DMS53 treated with DMSO at 0.1 percent for 48 hours (cell line): ENCODE measurements around the gene NEK10.

Experiments used
- DNase-seq: peaks from one replicate; lab custom pipeline; 2025; ENCODE audit not compliant: unreplicated experiment; lab: John Stamatoyannopoulos, UW

The NEK10 gene

DNA sequence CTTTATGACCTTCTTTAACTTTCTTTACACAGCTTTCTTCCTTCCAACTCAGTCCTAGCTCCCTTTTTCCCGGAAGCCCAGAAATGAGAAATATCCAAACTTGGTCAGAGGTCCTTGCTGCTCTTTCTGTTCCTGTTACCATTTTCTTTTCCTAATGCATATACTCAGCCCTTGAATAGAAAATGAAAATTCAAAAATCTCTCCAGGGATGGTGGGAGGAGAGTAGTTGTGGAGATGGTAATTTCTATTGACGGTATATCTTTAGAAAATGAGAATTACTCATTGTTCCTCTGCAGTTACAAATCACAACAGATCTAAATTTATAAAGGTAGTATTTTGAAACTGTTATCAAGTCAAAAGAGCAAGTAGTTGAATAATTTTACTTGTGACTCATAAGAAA, 255.1 kb downstream of the NEK10 start:
- no peak for DNase-seq

DNA sequence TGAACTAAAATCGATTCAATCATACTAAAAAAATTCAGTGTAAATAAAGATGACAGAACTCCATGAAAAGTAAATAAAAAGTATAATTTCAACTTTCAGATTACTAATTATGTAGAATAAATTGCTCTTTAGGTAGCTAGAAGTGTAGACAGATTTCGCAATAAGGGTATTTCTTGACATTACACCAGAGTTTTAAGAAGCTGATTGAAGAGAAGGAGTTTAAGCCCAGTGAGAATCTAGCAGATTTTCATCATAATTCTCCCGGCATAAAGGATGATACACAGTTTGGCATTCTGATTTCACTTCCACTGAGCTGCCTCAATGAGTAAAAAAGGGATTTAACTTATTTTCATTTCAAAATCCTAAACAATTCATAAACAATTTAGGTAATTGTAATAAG, 259.2 kb downstream of the NEK10 start:
- no peak for DNase-seq

DNA sequence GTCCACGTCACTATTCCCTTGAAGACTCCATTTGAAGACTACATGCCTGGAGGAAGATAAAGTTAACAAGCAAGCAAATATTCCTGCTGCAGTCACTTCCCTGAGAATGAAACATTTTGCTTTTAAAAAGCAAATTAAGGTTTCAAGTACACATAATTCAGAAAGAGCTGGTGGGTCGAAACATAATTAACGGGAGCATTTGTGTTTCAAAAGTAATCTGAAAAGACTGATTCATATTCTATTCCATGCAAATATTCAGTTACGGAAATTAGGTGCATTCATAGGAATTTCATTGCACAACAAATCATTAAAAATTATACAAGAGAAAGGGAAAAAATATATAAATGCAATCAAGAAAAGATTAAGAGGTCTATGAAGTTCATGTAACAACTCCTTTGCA, 260.9 kb downstream of the NEK10 start:
- no peak for DNase-seq

DNA sequence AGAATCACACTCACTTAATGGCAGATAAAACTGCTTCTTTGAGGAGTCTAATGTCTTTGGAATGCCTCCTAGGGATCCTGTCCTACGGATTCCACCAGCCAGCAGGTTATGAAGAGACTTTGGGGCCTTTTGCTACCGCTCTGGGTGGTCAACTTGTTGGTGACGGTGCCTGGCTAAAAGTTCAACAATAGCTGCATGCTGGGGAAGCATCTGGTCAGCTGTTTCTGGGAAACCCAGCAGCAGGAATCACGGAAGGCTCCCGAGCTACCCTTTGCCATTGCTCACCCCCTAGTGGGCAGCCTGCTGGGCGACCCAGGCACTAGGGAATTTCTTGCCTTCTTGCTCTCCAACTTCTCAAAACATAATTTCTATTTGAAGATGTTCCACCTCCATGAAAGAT, 263.3 kb downstream of the NEK10 start:
- no peak for DNase-seq

DNA sequence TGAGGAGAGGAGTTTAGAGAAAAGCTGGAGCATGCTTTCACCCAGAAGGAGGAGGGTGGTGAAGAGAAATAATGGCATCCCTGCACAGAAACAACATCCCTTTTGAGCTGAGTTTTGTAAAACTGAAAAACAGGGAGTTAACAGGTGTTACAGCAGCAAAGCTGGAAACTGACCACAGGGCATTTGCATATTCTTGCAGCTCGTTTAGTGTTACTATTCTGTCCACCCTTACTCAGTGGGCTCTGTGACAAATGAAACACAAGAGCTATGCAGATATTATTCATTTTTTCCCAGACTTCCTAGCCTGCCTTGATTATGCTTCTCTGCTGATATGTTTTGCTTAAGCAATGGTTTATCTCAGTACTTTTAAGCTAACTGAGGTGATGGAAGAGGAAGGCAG, 272.0 kb downstream of the NEK10 start:
- DNase-seq = no peak

DNA sequence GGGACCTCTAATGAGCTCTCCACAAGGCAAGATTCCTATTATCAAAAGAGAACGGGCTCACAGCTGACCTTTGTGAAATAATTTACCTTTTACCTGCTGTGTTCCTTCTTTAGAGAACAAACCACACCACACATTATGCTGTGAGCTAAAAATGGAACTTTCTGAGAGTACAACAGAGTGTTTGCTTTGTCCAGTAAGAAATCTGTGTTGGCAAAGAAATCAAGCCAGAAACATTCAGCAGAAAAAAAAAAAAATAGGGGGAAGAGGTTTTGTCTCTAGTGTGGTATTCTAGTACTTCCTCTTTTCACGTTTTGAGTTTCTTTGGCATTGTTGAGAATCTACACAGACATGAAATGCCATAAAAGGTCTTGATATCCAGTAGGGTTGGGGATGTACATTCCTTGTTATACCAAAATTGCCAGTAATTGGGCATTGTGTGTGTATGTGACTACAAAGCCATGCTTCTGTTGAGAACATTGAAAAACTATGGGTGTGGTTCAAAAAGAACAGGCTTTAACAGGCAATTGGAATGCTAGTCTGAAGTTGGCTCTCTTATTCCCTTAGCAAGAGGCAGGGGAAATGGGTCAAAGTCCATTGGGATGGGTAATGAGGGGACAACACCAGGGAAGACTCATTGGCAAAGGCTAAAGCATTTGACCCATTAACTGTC, 273.5 kb downstream of the NEK10 start:
- no peak for DNase-seq

DNA sequence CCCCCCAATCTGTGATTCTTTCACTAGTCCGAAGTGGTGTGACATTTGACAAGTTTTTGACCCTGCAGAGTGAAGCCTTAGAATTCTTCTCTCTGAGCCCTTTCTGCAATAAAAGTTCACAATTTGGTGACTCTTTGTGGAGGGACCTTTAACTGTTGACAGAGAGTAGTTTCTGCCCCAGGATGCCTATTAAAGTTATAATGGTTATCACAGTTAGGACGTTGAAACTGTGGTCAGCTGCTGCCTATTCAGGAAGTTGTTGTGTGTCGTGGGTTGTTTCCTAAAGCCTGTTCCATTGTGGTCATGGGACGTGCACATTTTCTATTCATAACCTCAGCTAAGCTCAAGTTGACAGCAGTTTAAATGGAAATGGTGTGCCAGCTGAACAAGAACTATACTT, 274.5 kb downstream of the NEK10 start:
- no peak for DNase-seq

DNA sequence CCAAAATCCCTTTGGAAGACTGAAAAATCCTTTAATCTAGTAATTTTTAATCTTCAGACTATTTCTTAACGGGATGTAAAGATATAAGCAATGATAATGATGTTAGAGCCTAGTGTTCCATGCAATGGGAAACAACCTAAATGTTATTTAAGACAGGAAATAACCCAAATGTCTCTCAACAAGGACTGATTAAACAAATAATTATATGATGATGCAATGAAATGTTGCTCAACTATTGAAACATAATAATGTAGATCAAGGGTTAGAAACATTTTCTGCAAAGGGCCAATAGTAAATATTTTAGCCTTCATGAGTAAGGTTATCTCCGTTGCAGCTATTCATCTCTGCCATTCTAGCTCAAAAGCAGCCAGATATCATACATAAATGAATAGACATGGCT, 275.4 kb downstream of the NEK10 start:
- no peak for DNase-seq

DNA sequence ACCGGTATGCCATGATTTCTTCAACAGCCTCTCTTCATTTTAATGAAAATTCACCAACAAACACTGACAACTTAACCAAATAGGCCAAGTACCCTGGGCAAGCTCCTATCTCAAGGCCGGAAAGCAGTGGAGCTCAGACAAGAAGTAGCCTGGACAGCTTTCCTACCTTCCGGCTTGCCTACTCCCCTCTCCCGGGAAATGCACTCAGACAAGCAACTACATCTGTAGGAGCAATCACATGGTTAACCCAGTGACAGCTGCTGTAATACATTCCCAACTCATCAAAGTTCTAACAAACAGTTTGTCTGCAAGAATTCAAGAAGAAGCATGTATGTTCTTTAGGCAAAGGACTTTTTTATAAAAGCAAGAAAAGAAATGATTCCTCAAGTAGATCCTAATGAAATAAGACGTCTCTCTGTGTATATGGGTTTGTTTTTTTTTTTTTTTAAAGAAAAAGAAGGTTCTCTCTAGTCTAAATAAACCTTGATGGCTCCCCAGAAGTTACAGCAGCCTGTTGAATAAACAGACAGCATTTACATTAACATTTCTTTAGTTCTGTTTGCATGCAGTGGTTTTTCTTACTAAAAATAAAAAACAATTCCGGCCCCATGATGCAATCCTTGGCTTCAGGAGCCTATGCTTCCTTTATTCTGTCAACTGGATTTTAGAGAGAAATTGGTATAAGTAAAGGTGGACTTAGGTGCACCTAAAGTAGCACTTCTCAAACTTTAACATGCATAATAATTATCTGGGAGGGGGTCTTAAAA, 278.7 kb downstream of the NEK10 start:
- no peak for DNase-seq

DNA sequence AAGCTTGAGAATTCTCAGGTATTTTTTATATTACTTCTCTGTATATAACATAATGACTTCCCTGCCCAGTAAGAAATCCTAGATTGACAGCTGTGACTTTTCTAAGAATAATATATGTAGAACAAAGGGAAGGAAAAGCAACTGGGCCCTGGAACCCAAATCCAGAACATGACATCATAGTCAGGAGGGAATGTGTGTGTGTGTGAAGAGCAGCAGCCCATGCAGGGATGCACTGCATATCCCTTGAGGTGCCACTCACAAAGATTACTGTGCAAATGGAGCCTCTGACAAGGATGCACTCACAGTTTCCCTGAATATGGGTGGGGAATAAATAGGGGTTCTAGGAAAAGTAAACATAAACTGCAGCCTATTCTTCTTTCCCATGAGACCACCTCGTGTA, 279.5 kb downstream of the NEK10 start:
- no peak for DNase-seq

DNA sequence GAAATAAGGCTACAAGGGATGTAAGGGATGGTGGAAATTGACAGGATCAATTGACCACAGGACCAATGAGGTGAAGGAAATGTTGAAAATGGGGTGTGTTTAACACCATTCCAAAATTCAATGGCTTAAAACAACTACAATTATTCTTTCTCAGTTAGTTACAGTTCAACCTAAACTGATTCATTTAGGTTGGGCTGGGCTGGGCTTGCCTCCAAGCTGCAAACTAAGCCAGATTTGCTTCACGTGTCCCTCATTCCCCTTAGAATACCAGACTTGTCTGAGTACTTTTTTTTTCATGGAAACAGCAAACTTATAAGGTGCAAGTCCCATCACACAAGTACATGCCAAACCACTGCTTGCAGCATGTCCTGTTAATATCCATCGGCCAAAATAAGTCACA, 280.1 kb downstream of the NEK10 start:
- DNase-seq = no peak

DNA sequence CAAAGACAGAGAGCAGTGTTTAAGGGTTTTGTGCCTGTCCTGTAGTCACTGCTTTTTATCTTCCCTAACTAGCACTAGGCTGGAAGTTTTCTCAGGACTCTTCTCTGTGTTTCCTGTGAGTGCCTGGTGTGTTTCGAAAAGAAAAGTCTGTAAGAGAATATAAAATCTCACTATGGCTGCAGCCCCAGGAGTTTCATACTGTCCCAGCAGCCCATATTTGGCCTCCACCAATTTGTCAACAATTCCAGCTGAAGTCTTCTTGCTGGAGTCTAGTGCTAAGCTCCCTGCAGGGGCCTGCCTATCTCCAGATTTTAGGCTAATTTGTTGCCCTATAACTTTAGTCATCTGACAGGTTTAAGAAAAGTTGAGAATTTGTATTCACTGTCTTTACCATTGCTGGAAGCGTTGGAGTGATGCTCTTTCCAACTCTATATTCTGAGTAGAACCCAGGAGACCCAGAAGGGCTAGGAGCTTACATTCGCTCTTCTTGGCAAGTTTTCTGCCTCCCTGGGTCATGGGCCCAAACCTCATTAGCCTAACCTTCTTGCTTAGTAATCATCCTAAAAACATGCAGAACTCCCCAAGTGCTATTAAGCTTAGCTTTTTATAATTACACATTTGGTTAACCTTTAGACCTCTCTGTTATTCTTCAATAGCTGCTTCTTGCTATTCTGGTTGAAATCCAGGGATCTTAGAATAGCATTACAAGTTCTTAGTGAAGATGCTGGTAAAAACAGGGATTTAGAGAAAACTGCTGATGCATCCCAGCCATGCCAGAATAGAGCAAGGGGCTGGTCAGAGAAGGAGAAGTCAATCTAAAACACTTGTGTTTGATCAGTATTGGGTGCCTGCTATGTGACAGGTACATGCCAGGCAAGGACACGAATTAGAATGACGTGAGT, 283.1 kb downstream of the NEK10 start:
- no peak for DNase-seq

DNA sequence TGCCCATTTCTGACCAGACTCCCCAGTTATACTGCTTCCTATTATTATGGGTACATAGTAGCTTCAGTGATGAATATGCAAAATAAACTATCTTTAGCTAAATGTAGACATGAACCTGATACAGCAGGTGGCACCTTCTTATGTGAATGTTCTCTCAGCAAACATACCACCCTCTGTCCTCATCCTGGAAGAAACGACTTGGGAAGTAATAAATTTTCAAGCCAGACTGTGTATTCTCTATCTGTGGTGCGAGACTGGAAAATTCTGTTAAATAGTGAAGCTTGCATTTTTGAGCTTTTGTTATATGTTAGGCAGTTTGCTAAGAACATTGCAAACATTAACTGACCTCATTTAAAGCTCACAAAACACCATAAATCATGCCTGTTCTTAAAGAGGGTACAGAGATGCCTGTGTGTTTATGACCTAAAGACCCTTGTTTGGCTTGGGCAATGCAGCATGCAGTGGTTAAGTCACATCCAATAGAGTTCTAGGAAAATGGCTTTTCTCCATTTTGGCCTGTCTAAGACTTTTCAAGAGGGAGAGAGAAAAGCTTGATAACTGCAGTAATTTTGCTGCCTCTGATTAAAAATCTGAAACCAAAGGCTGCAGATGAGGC, 287.1 kb downstream of the NEK10 start:
- DNase-seq = no peak

DNA sequence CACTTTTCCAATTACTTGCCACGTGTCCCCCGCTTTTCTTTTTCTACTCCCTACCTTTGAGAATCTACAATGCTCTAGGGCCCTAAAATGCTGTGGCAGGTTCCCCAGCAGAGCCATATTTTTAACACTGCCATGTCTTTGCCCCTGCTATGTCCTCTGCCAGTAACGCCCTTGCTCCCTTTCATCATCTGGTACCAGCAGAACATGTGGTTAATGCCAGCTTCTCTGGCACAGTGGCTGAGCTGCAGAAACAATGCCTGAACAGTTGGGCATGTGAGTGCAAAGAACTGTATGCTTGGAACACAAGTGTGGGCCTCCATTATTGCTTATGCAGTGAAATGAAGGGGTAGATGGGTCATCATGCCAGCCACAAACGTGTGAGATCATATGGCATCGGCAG, 287.6 kb downstream of the NEK10 start:
- DNase-seq = no peak

DNA sequence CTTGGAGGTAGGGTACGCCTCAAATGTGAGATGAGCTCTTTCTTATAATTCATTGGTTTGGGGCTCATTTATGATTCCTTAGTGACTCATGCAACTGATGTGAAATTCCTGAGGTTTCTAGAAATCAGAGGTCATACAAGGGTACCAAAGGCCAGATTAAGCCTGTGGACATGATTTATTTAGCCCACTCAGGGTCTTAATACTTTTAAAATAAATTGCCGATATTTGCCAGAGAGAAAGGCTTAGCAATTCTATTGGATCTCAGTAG, 289.0 kb downstream of the NEK10 start:
- no peak for DNase-seq

DNA sequence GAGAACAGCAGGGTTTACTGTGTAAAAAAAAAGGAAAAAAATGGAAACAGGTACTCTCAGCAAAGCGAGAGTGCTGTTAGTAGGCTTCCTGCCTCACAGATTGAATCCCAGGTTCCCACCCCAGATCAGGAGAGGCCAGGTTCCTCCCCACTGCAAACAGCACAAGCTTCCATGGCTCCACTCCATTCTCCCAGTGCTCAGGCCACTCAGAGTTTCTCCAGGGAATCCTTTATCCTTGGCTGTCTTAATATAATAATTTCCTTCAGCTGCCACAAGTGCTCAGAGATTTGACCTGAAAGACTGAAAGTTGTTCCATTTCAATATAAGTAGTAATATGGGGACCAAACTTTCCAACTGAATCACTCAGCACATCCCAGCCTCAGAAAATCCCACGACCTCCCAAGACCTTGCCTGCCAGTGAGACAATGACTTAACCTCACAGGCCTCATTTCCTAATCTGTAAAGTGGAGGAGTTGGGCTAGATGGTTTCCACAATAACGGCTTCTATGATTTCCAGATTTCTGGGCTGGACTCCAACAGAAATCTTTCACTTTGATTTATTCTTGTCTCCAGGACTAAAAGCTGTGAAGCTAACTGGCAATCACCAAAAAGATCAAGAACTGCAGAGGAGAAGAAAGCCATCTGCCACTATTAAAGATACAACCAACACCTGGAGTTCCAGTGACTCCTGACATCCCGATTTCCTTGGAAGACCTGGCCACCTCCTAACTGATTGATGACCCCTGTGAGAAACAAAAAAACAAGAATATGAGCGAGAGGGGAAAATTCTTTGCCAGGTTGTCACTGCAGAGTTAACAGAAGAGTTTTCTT, 289.5 kb downstream of the NEK10 start:
- no peak for DNase-seq

DNA sequence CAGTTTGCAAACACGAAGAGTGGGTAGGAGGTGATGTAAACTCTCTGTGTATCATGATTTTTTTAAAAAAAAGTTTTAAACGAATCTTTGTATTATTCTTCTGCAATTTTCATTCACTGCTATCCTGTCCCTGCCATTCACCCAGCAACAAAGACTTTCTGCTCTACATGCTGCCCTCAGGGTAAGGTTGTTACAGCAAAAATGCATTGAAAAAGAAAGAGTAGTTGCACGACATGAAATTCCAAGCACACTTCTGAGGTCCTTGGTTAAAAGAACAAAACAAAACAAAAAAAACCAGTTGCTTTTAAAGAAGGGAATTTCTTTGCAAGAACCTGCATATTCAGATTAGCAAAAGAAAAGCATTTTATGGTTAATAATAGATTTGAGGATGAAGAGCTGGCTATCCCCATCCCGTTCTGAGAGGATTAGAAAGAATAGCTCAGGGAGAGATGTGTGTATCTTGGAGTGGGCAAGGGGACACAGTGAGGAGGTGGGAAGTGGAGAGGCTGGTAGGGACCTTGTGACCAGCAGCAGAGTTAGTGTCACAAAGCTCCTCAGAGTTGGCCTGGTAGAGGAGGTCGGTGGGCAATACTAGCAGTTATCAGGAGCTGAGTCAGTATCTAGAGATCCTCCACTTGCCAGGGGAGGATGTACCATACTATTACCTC, 290.8 kb downstream of the NEK10 start:
- no peak for DNase-seq

DNA sequence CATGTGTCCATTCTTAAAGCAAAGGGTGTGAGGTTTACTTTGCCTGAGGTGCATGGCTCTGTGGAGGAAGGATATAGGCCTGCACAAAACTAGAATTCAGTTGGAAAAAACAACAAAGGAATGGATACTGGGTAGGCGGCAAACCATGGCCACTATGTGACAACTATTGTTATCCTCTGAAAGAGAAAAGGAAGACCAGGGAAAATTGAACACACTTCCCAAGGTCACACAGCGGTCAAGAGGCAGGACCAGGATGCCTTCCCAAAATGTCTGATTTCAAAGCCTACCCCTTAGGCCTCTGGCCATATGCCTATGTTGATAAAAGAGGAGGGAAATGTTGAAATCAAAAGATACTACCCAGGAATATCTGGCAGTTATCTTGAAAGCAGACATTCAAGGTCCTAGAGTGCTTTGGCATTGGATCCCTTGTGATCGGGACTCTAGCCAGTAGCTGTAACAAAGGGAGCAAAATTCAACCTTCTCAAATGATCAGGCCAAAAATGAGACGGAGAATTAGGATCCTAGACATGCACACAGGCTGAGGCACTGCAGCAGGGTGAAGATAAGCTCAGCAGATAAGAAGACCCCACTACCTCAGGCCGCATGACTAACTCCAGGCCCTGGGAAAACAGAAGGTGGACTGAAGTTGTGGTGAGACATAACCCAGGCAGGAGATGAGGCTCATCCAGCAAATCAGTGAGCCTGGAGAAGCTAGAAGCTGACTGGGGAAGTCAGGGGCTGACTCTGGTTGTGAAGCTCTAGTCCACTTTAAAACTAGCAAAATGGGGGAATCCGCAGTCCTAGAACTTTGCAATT, 292.2 kb downstream of the NEK10 start:
- DNase-seq = no peak

DNA sequence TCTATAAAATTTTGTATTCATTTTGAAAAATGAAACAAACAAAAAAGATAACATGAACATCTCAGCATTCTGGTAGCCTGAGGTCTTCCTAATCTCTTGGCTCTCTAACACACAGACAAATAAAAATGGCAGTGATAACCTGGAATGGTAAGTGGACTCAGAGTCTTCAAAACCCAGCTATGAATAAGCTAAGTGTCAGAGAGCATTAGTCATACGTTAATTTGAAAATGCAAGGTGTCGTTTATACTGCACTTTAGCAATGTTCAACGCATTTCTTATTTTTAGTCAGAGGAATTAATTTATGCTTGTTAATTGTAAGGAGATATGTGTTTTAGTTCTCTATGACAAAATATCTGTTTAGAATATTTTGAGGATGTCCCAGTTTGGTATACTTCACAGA, 294.3 kb downstream of the NEK10 start:
- no peak for DNase-seq
